Lung (tissue), 16 donors: ENCODE data around the gene AQP11. TPM values are rescaled to one million over a fixed set of nuclear protein-coding genes. Genes with fewer than 3 reads are reported as not detected.

Source experiments
- ATAC-seq: fragments of 200-7000 bp; cut with Tn5 transposase; one replicate; pipeline ENCODE4 v1.9.1; 2020; ENCODE audit warnings: moderate number of reproducible peaks; ENCODE audit not compliant: insufficient read depth, low FRiP score
- DNase-seq, 3 donors: peaks; one replicate each; pipeline ENCODE4 v3.0.0-alpha.2; 2013 to 2017
- H3K27ac ChIP-seq, 2 donors: one replicate each; pipeline ENCODE4 v1.5.1; 2013; ENCODE audit warnings: mild to moderate bottlenecking in 2 of 2, moderate library complexity in 2 of 2, control low read depth in 1 of 2, inconsistent platforms in 1 of 2, low read depth in 1 of 2, low read length in 1 of 2
- H3K27me3 ChIP-seq, 3 donors: one replicate each; pipeline ENCODE4 v1.5.1; 2013; ENCODE audit warnings: low read length in 2 of 3; ENCODE audit not compliant: control insufficient read depth in 3 of 3, insufficient read depth in 3 of 3
- H3K36me3 ChIP-seq, 4 donors: one replicate each; pipeline ENCODE4 v1.5.1; 2013; ENCODE audit warnings: low read length in 4 of 4, mild to moderate bottlenecking in 1 of 4, moderate library complexity in 1 of 4; ENCODE audit not compliant: control insufficient read depth in 4 of 4, insufficient read depth in 4 of 4
- H3K4me1 ChIP-seq, 5 donors: one replicate each; pipeline ENCODE4 v1.5.1; 2013; ENCODE audit warnings: low read length in 5 of 5, mild to moderate bottlenecking in 2 of 5, moderate library complexity in 1 of 5; ENCODE audit not compliant: control insufficient read depth in 5 of 5, insufficient read depth in 5 of 5
- H3K4me3 ChIP-seq: one replicate; pipeline ENCODE4 v1.5.1; 2013; ENCODE audit warnings: mild to moderate bottlenecking, control low read depth, moderate library complexity
- H3K9ac ChIP-seq, 2 donors: one replicate each; pipeline ENCODE4 v1.5.1; 2013; ENCODE audit warnings: low read length in 2 of 2, control low read depth in 1 of 2; ENCODE audit not compliant: insufficient read depth in 1 of 2
- H3K9me3 ChIP-seq, 4 donors: one replicate each; pipeline ENCODE4 v1.5.1; 2013; ENCODE audit warnings: low read length in 3 of 4, mild to moderate bottlenecking in 1 of 4, moderate library complexity in 1 of 4; ENCODE audit not compliant: control insufficient read depth in 4 of 4, insufficient read depth in 3 of 4
- WGBS, 2 donors: extraction: QIAGEN DNeasy Blood & Tissue Kit; methylation state at CpG; one replicate each; pipeline ENCODE4 v1.1.7; 2013; 5-methylcytosine and 5-hydroxymethylcytosine counted together
- long read RNA-seq, 5 donors: transcript quantifications; one replicate each; lab custom pipeline, GENCODE V29; 2026
- polyA plus RNA-seq, 2 donors: library from polyadenylated mRNA; stranded (reverse); fragments of 200-250 nt; gene quantifications; one replicate each; pipeline ENCODE4 v1.2.1, GENCODE V29; 2013
- total RNA-seq, 2 donors: library from RNA; depleted of rRNA in 1 of 2; stranded (reverse); fragments of >200 nt in 1 of 2; gene quantifications; one replicate each; pipeline ENCODE4 v1.2.1, GENCODE V29; 2014 to 2021
- TF ChIP-seq, protein P1 (sequence below): IDR thresholded peaks from 2 replicates; pipeline ENCODE4 v1.5.1; 2012; ENCODE audit warnings: mild to moderate bottlenecking; ENCODE audit errors: control extremely low read depth, extremely low read depth
- donor health status: control.
- donor health status: control.
- donor health status: Bipolar disorder and iron deficiency.
- donor health status: healthy.
- donor health status: DM: yes; HTN: yes; CAD: no.

AQP11 gene, protein sequence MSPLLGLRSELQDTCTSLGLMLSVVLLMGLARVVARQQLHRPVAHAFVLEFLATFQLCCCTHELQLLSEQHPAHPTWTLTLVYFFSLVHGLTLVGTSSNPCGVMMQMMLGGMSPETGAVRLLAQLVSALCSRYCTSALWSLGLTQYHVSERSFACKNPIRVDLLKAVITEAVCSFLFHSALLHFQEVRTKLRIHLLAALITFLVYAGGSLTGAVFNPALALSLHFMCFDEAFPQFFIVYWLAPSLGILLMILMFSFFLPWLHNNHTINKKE
- total RNA-seq (under 1 TPM; 0.58 to 0.74 TPM), polyA plus RNA-seq (under 1 TPM; 0.17 to 0.22 TPM)
- long read RNA-seq, donor 1, partial matches to known transcripts: 0 of 1 reads
- long read RNA-seq, donor 1, other reads (novel, unspliced or antisense): 0 of 1 reads
- long read RNA-seq, donor 2, partial matches to known transcripts: 9 of 54 reads
- long read RNA-seq, donor 2, other reads (novel, unspliced or antisense): 45 of 54 reads
- long read RNA-seq, donor 3, partial matches to known transcripts: 23 of 87 reads
- long read RNA-seq, donor 3, other reads (novel, unspliced or antisense): 64 of 87 reads
- long read RNA-seq, donor 4, partial matches to known transcripts: 19 of 92 reads
- long read RNA-seq, donor 4, other reads (novel, unspliced or antisense): 71 of 92 reads
- long read RNA-seq, donor 5, partial matches to known transcripts: 0 of 4 reads
- long read RNA-seq, donor 5, other reads (novel, unspliced or antisense): 0 of 4 reads

DNA sequence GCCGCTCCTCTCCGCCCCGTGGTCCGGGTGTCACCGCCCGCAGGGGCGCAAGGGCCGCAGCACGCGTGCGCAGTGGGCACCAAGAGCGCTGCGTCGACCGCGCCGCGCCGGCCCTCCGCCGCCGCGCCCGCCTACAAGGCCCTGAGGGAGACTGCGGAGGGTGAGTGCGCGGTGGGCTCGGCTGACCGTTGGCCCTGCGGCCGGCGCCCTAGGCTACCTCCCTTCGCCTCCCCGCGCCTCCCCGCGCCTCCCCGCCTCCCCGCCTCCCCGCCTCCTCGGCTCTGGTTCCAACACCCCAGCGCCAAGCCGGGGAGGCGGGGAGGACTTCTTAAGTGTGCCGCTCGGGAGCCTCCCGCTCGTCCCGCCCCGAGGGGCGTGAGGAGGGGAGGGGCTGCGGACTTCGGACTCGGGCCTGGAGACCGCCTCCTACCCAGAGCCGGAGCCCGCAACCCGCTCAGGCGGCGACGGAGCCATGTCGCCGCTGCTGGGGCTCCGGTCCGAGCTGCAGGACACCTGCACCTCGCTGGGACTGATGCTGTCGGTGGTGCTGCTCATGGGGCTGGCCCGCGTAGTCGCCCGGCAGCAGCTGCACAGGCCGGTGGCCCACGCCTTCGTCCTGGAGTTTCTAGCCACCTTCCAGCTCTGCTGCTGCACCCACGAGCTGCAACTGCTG, at the start of gene AQP11:
TSS of gene AQP11 (plus strand) at position 433 of the 673 bp plus-strand sequence. CDS start at position 473, 40 bp downstream.
- Histone ChIP-seq H3K4me3 (peak within 1 kb of the TSS; percentile 50), H3K36me3 (no peaks in the 10 kb centered on the region), H3K9me3 (peaks cover 0 to 2% (median 0%) of the 10 kb centered on the region in 4 donors), H3K27ac (peak within 1 kb of the TSS in 1 of 2 donors; percentile 68), H3K27me3 (no peaks in the 10 kb centered on the region), H3K4me1 (peaks cover 0 to 14% (median 2%) of the 10 kb centered on the region in 5 donors), H3K9ac (peak within 1 kb of the TSS; percentile 42 to 78)
- TF ChIP-seq, protein P1, sequence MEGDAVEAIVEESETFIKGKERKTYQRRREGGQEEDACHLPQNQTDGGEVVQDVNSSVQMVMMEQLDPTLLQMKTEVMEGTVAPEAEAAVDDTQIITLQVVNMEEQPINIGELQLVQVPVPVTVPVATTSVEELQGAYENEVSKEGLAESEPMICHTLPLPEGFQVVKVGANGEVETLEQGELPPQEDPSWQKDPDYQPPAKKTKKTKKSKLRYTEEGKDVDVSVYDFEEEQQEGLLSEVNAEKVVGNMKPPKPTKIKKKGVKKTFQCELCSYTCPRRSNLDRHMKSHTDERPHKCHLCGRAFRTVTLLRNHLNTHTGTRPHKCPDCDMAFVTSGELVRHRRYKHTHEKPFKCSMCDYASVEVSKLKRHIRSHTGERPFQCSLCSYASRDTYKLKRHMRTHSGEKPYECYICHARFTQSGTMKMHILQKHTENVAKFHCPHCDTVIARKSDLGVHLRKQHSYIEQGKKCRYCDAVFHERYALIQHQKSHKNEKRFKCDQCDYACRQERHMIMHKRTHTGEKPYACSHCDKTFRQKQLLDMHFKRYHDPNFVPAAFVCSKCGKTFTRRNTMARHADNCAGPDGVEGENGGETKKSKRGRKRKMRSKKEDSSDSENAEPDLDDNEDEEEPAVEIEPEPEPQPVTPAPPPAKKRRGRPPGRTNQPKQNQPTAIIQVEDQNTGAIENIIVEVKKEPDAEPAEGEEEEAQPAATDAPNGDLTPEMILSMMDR: no peak
- peak; percentile 92 for ATAC-seq
- whole genome bisulfite sequencing, 2 donors: 0 to 1% methylated on average over 40 to 75 of the region's 75 CpGs
- DNase-seq: peak; percentile 92 to 94 (median 93)

DNA sequence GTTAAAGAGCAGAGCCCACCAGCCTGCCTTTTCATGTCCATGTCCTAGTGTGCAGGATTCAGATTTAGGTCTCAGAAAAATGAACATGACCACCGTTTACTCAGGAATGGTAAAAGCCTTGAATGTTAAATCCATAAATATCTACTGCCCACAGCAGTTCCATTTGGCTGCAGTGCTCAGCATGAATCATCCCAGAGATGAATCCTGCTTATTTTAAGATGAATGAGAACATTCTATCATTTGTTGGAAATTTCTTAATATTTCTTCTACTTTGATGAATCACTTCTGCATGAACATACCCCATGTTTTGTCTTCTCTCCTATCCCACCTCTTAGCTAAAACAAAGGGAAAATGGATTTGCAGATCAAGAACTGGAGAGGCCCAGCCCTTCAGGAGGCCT, 47.5 kb upstream of the AQP11 start:
- TF ChIP-seq, protein P1: no peak
- 76 to 88% methylated on average over 1 of the region's 1 CpG for WGBS, 2 donors
- ATAC-seq: no peak

DNA sequence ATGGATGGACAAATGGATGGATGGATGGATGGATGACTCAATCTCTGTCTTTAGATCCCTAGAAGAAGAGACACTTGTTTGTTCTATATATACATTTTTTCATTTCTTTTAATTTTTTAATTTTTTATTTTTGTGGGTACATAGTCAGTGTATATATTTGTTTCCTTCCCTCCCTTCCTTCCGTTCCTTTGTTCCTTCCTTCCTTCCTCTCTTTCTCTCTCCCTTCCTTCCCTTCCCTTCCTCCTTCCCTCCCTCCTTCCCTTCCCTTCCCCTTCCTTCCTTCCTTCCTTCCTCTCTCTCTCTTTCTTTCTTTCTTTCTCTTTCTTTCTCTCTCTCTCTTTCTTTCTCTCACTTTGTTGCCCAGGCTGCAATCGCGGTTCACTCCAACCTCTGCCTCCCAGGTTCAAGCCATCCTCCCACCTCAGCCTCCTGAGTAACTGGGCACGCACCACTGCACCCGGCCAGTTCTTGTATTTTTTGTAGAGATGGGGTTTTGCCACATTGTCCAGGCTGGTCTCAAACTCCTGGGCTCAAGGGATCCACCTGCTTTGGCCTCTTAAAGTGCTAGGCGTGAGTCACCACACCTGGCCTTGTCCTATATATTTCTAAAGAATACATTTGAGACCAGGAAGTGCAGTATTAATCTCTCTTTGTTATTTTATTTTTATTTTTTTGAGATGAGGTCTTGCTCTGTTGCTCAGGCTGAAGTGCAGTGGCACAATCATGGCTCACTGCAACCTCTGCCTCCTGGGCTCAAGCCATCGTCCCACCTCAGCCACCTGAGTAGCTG, 42.5 kb upstream of the AQP11 start:
- Histone ChIP-seq H3K27ac (no peak overlapping the region), H3K27me3 (no peaks in the 10 kb centered on the region), H3K4me1 (no peaks in the 10 kb centered on the region), H3K9me3 (no peaks in the 10 kb centered on the region), H3K36me3 (no peaks in the 10 kb centered on the region), H3K4me3 (no peak overlapping the region), H3K9ac (no peak overlapping the region)
- no peak for ATAC-seq
- no peak for DNase-seq
- TF ChIP-seq, protein P1: no peak
- 85 to 87% methylated on average over 7 of the region's 7 CpGs for WGBS, 2 donors

More for the DNA sequence above, 47.5 kb upstream of the AQP11 start:
- Histone ChIP-seq H3K9me3 (no peaks in the 10 kb centered on the region), H3K9ac (no peak overlapping the region), H3K27me3 (no peaks in the 10 kb centered on the region), H3K27ac (no peak overlapping the region), H3K36me3 (no peaks in the 10 kb centered on the region), H3K4me3 (no peak overlapping the region), H3K4me1 (no peaks in the 10 kb centered on the region)
- DNase-seq: no peak
